Measurements from ENCODE around the gene SHE. TPM values are rescaled to one million over a fixed set of nuclear protein-coding genes. Genes with fewer than 3 reads are reported as not detected.

Gene SHE
- polyA plus RNA-seq, 1 donor from 2014 or later: 0.04 TPM

DNA sequence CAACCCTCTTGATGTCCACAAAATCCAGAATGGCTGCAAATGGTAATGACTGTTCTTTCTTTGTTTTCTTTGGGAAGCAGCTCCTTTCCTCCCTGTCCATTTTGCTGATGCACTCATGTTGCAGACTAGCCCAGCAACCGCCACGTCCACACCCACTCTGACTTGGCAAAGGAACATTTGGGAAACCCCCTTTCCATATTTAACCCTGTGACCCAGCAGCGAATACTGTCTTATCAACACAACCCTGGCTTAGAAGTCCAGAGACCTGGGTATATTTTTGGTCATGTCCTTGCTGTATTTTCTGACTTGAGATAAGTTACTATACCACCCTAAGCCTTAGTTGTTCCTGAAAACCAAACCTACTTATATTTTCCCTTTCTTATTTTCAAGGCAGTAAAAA lies 18.1 kb upstream of the SHE start:
- Histone ChIP-seq H3K9me2 (ENCODE audit: insufficient read depth, low read length) (no peaks in the 10 kb centered on the region), H3K27me3 (ENCODE audit: insufficient read depth, low read depth, low read length) (no peaks in the 10 kb centered on the region), H3F3A (ENCODE audit: insufficient read depth, low read length, poor library complexity, severe bottlenecking) (no peaks in the 10 kb centered on the region), H3K9me3 (ENCODE audit: low read length) (no peaks in the 10 kb centered on the region), H3K79me2 (replicated peaks; ENCODE audit: insufficient read depth, low read length) (no peaks in the 10 kb centered on the region), H3K4me2 (ENCODE audit: low read length) (no peak overlapping the region), H3K4me3 (ENCODE audit: low read length) (no peak overlapping the region), H2AFZ (ENCODE audit: low read depth, low read length) (no peak overlapping the region), H3K27ac (ENCODE audit: low read length) (no peak overlapping the region), H4K20me1 (ENCODE audit: insufficient read depth) (no peaks in the 10 kb centered on the region), H3K36me3 (ENCODE audit: insufficient read depth, low read length) (no peaks in the 10 kb centered on the region), H3K9ac (ENCODE audit: low read length) (no peak overlapping the region)
- TF ChIP-seq MXI1 (conservative IDR thresholded peaks at IDR 0.05; ENCODE audit: poor library complexity, severe bottlenecking) (no peak), EP300 (conservative IDR thresholded peaks at IDR 0.05; ENCODE audit: poor library complexity, severe bottlenecking) (no peak)

DNA sequence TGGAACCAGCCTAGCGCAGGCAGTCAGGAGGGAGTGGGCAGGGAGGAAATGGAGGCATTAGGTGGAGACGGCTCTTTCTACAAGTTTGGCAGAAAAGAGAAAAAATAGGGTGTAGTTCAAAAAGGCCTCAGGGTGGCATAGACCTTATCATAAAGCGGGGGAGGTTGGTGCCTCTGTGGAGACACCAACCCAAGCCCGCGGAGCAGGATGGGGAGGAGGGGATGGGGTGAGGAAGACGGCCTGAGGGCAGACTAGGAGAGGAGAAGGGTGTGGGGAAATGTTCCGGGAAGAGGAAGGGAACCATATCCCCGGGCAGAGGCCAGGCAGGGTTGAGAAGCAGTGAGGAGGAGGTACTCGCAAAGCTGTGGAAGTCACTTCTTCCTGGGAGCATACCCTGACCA lies 17.4 kb upstream of the SHE start:
- Histone ChIP-seq H3K79me2 (replicated peaks; ENCODE audit: insufficient read depth, low read length) (no peaks in the 10 kb centered on the region), H3K27ac (ENCODE audit: low read length) (no peak overlapping the region), H3F3A (ENCODE audit: insufficient read depth, low read length, poor library complexity, severe bottlenecking) (no peaks in the 10 kb centered on the region), H3K9me3 (ENCODE audit: low read length) (no peaks in the 10 kb centered on the region), H3K4me3 (ENCODE audit: low read length) (no peak overlapping the region), H2AFZ (ENCODE audit: low read depth, low read length) (no peak overlapping the region), H3K9ac (ENCODE audit: low read length) (no peak overlapping the region), H3K4me2 (ENCODE audit: low read length) (no peak overlapping the region), H3K27me3 (ENCODE audit: insufficient read depth, low read depth, low read length) (no peaks in the 10 kb centered on the region), H3K9me2 (ENCODE audit: insufficient read depth, low read length) (no peaks in the 10 kb centered on the region), H3K36me3 (ENCODE audit: insufficient read depth, low read length) (no peaks in the 10 kb centered on the region), H4K20me1 (ENCODE audit: insufficient read depth) (no peaks in the 10 kb centered on the region)
- TF ChIP-seq SMC3 (conservative IDR thresholded peaks at IDR 0.05; ENCODE audit: poor library complexity) (no peak), REST (IDR thresholded peaks at IDR 0.05; ENCODE audit: borderline replicate concordance) (no peak)

DNA sequence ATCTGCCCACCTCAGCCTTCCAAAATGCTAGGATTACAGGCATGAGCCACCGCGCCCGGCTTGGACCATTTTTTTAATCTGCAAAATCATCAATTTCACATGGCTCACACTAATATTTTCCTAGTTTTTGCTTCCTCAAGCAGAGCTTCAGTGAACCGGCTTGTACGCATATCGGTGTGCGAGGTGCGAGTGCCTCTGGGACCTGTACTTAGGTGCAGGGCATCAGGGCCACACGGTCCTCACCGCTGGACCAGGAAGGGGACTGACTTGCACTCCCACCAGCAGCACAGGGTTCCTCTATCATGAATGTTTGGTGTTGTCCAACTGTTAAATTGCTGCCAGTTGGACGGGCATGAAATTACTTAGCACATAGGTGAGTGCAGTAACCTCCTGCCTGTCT lies 15.4 kb upstream of the SHE start:
- Histone ChIP-seq H3K9me3 (ENCODE audit: low read length) (no peaks in the 10 kb centered on the region), H3K36me3 (ENCODE audit: insufficient read depth, low read length) (no peaks in the 10 kb centered on the region), H3K79me2 (replicated peaks; ENCODE audit: insufficient read depth, low read length) (no peaks in the 10 kb centered on the region), H3K27ac (ENCODE audit: low read length) (no peak overlapping the region), H3K4me3 (ENCODE audit: low read length) (no peak overlapping the region), H2AFZ (ENCODE audit: low read depth, low read length) (no peak overlapping the region), H3K27me3 (ENCODE audit: insufficient read depth, low read depth, low read length) (no peaks in the 10 kb centered on the region), H3K9me2 (ENCODE audit: insufficient read depth, low read length) (no peaks in the 10 kb centered on the region), H3F3A (ENCODE audit: insufficient read depth, low read length, poor library complexity, severe bottlenecking) (no peaks in the 10 kb centered on the region), H3K4me2 (ENCODE audit: low read length) (no peak overlapping the region), H3K9ac (ENCODE audit: low read length) (no peak overlapping the region), H4K20me1 (ENCODE audit: insufficient read depth) (no peaks in the 10 kb centered on the region)
- TF ChIP-seq EP300 (conservative IDR thresholded peaks at IDR 0.05; ENCODE audit: poor library complexity, severe bottlenecking) (no peak), POLR2AphosphoS5 (IDR thresholded peaks at IDR 0.05) (no peak), TAF1 (IDR thresholded peaks at IDR 0.05; ENCODE audit: low read depth) (no peak), SMC3 (conservative IDR thresholded peaks at IDR 0.05; ENCODE audit: poor library complexity) (no peak), REST (IDR thresholded peaks at IDR 0.05; ENCODE audit: borderline replicate concordance) (no peak), EZH2 (IDR thresholded peaks at IDR 0.05; ENCODE audit: borderline replicate concordance, insufficient read depth, low read length, poor library complexity, severe bottlenecking) (no peak), MXI1 (conservative IDR thresholded peaks at IDR 0.05; ENCODE audit: poor library complexity, severe bottlenecking) (no peak), RAD21 (conservative IDR thresholded peaks at IDR 0.05) (no peak)
- TF ChIP-seq, protein P1, sequence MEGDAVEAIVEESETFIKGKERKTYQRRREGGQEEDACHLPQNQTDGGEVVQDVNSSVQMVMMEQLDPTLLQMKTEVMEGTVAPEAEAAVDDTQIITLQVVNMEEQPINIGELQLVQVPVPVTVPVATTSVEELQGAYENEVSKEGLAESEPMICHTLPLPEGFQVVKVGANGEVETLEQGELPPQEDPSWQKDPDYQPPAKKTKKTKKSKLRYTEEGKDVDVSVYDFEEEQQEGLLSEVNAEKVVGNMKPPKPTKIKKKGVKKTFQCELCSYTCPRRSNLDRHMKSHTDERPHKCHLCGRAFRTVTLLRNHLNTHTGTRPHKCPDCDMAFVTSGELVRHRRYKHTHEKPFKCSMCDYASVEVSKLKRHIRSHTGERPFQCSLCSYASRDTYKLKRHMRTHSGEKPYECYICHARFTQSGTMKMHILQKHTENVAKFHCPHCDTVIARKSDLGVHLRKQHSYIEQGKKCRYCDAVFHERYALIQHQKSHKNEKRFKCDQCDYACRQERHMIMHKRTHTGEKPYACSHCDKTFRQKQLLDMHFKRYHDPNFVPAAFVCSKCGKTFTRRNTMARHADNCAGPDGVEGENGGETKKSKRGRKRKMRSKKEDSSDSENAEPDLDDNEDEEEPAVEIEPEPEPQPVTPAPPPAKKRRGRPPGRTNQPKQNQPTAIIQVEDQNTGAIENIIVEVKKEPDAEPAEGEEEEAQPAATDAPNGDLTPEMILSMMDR (IDR thresholded peaks at IDR 0.05; ENCODE audit: poor library complexity, severe bottlenecking): no peak
